Panc1 (cell line): ENCODE data around the gene PRKACG.

ENCODE experiments used
- CTCF ChIP-seq: fragments of 450-650 bp; IDR thresholded peaks from 2 replicates; pipeline ENCODE4 v1.5.1; 2017; ENCODE audit warnings: mild to moderate bottlenecking
- POLR2AphosphoS5 ChIP-seq: IDR thresholded peaks from 2 replicates; pipeline ENCODE4 v1.6.1; 2012; ENCODE audit warnings: mild to moderate bottlenecking, low read depth, low read length, moderate library complexity
- SIN3A ChIP-seq: IDR thresholded peaks from 2 replicates; pipeline ENCODE4 v1.6.1; 2012; ENCODE audit warnings: low read depth, mild to moderate bottlenecking, low read length, moderate library complexity, borderline replicate concordance; ENCODE audit not compliant: insufficient read depth

GRCh38 chr9:69046723-69047122, 32.8 kb upstream of the PRKACG start:
- no peak for TF ChIP-seq SIN3A
- TF ChIP-seq CTCF = no peak
- no peak for TF ChIP-seq POLR2AphosphoS5
